H1 (cell line): ENCODE measurements around the gene SSR1. TPM values are rescaled to one million over a fixed set of nuclear protein-coding genes. Genes with fewer than 3 reads are reported as not detected.

Source experiments
- CTCF ChIA-PET: fragments of 300-600 bp; sonication (Branson Sonifier 250); formaldehyde crosslinking; loops from one replicate; lab custom pipeline; 2021; ENCODE audit not compliant: partially characterized antibody; lab: Charles Lee
- POLR2A ChIA-PET: fragments of 300-600 bp; sonication (Branson Sonifier 250); formaldehyde crosslinking; loops from one replicate; lab custom pipeline; 2021; ENCODE audit warnings: inconsistent platforms; ENCODE audit not compliant: partially characterized antibody; lab: Charles Lee
- DNase-seq, 2 experiments: peaks; one replicate each; pipeline versions ENCODE4 v3.0.0 to v3.0.0-alpha.2; 2010 to 2022; ENCODE audit warnings: low spot score in 2 of 2, low read depth in 1 of 2, mixed read lengths in 1 of 2
- FAIRE-seq: peaks from 2 replicates; lab custom pipeline; 2011; peaks lifted over from hg19 to GRCh38; lab: Jason Lieb, UNC
- H2AFZ ChIP-seq: 2 replicates; pipeline ENCODE4 v1.8.1; 2012; ENCODE audit warnings: low read length, inconsistent platforms
- H2AK5ac ChIP-seq: 2 replicates; pipeline ENCODE4 v1.6.1; 2013; ENCODE audit warnings: low read depth, low read length
- H2BK120ac ChIP-seq: replicated peaks from 2 replicates; pipeline ENCODE3; 2013; ENCODE audit warnings: low read depth, low read length, inconsistent platforms
- H2BK12ac ChIP-seq: 2 replicates; pipeline ENCODE4 v1.6.1; 2013; ENCODE audit warnings: low read depth, low read length
- H2BK15ac ChIP-seq: 2 replicates; pipeline ENCODE4 v1.6.1; 2013; ENCODE audit warnings: low read length
- H2BK20ac ChIP-seq: 2 replicates; pipeline ENCODE4 v1.6.1; 2013; ENCODE audit warnings: low read length
- H2BK5ac ChIP-seq: 2 replicates; pipeline ENCODE4 v1.6.1; 2013; ENCODE audit warnings: low read depth, low read length
- H3K14ac ChIP-seq: 2 replicates; pipeline ENCODE4 v1.6.1; 2013; ENCODE audit warnings: inconsistent platforms; ENCODE audit not compliant: insufficient read length
- H3K18ac ChIP-seq: 2 replicates; pipeline ENCODE4 v1.6.1; 2013; ENCODE audit warnings: low read length; ENCODE audit errors: extremely low read depth
- H3K23ac ChIP-seq: 2 replicates; pipeline ENCODE4 v1.6.1; 2013; ENCODE audit warnings: inconsistent platforms; ENCODE audit not compliant: insufficient read length
- H3K23me2 ChIP-seq: 2 replicates; pipeline ENCODE4 v1.6.1; 2013; ENCODE audit warnings: low read depth, low read length
- H3K27ac ChIP-seq: 2 replicates; pipeline ENCODE4 v1.6.1; 2011; ENCODE audit warnings: low read depth, low read length, inconsistent platforms
- H3K27me3 ChIP-seq, 4 experiments: replicated peaks in 1 of 4; 1 replicate in 1 of 4; 2 replicates in 3 of 4; pipeline versions ENCODE4 v1.6.1 to v1.8.1; 2011 to 2013; ENCODE audit warnings: low read length in 3 of 4, mild to moderate bottlenecking in 3 of 4, inconsistent platforms in 2 of 4, mixed read lengths in 2 of 4, moderate library complexity in 1 of 4; ENCODE audit not compliant: control insufficient read depth in 3 of 4, insufficient read depth in 3 of 4; ENCODE audit errors: extremely low read depth in 1 of 4
- H3K36me3 ChIP-seq, 4 experiments: 2 replicates each; pipeline versions ENCODE4 v1.6.1 to v1.8.1; 2011 to 2013; ENCODE audit warnings: mild to moderate bottlenecking in 4 of 4, low read length in 3 of 4, moderate library complexity in 2 of 4, control low read depth in 1 of 4, inconsistent platforms in 1 of 4; ENCODE audit not compliant: insufficient read depth in 4 of 4, control insufficient read depth in 2 of 4
- H3K4ac ChIP-seq: replicated peaks from 2 replicates; pipeline ENCODE3; 2013; ENCODE audit warnings: low read length, low read depth, mixed read lengths, inconsistent platforms; ENCODE audit not compliant: insufficient read length
- H3K4me1 ChIP-seq, 4 experiments: replicated peaks in 1 of 4; 1 replicate in 1 of 4; 2 replicates in 3 of 4; pipeline versions ENCODE4 v1.6.1 to v1.8.1; 2011 to 2013; ENCODE audit warnings: low read length in 3 of 4, inconsistent platforms in 2 of 4, mixed read lengths in 1 of 4; ENCODE audit not compliant: insufficient read depth in 4 of 4, control insufficient read depth in 3 of 4
- H3K4me2 ChIP-seq, 2 experiments: 2 replicates each; pipeline versions ENCODE4 v1.6.1 to v1.8.1; 2011 to 2013; ENCODE audit warnings: low read depth in 2 of 2, low read length in 2 of 2, control low read depth in 1 of 2, inconsistent platforms in 1 of 2, mild to moderate bottlenecking in 1 of 2; ENCODE audit not compliant: insufficient read depth in 1 of 2
- H3K4me3 ChIP-seq, 4 experiments: fragments of 200-600, 300-600 bp in 1 of 4; sonication (generic), shearing (Covaris generic), sonication (Bioruptor Twin) in 1 of 4; 2 replicates each; pipeline versions ENCODE4 v1.5.1 to v1.8.1; 2011 to 2016; ENCODE audit warnings: low read length in 4 of 4, low read depth in 3 of 4, control low read depth in 2 of 4, inconsistent platforms in 2 of 4, mild to moderate bottlenecking in 2 of 4, mixed read lengths in 1 of 4, moderate library complexity in 1 of 4; ENCODE audit not compliant: insufficient read depth in 2 of 4; ENCODE audit errors: extremely low read depth in 1 of 4
- H3K56ac ChIP-seq: replicated peaks from 2 replicates; pipeline ENCODE3; 2013; ENCODE audit warnings: low read depth, mild to moderate bottlenecking, mixed read lengths, low read length, inconsistent platforms; ENCODE audit not compliant: insufficient read length
- H3K79me1 ChIP-seq: 2 replicates; pipeline ENCODE4 v1.6.1; 2013; ENCODE audit warnings: low read depth, low read length, control low read depth
- H3K79me2 ChIP-seq, 2 experiments: 2 replicates each; pipeline versions ENCODE4 v1.6.1 to v1.8.1; 2012 to 2013; ENCODE audit warnings: low read length in 2 of 2, mild to moderate bottlenecking in 2 of 2, inconsistent platforms in 1 of 2; ENCODE audit not compliant: insufficient read depth in 2 of 2, control insufficient read depth in 1 of 2
- H3K9ac ChIP-seq, 4 experiments: replicated peaks in 1 of 4; 1 replicate in 1 of 4; 2 replicates in 3 of 4; pipeline versions ENCODE4 v1.6.1 to v1.8.1; 2011 to 2013; ENCODE audit warnings: low read depth in 3 of 4, low read length in 3 of 4, control low read depth in 2 of 4, mild to moderate bottlenecking in 2 of 4, moderate library complexity in 2 of 4, inconsistent platforms in 1 of 4; ENCODE audit errors: extremely low read depth in 1 of 4
- H3K9me3 ChIP-seq, 2 experiments: 2 replicates each; pipeline versions ENCODE4 v1.6.1 to v1.8.1; 2012 to 2013; ENCODE audit warnings: mild to moderate bottlenecking in 2 of 2, moderate library complexity in 2 of 2, control low read depth in 1 of 2, inconsistent platforms in 1 of 2, low read depth in 1 of 2, low read length in 1 of 2, mixed read lengths in 1 of 2; ENCODE audit not compliant: insufficient read depth in 2 of 2
- H4K20me1 ChIP-seq, 2 experiments: replicated peaks in 1 of 2; 2 replicates each; pipeline versions ENCODE3 to v1.8.1; 2011 to 2013; ENCODE audit warnings: inconsistent platforms in 2 of 2, low read length in 2 of 2, mild to moderate bottlenecking in 1 of 2; ENCODE audit not compliant: insufficient read depth in 2 of 2, control insufficient read depth in 1 of 2
- H4K5ac ChIP-seq: 2 replicates; pipeline ENCODE4 v1.6.1; 2013; ENCODE audit warnings: low read length, low read depth, mixed read lengths, inconsistent platforms; ENCODE audit not compliant: insufficient read length
- H4K8ac ChIP-seq: 2 replicates; pipeline ENCODE4 v1.8.0; 2013; ENCODE audit warnings: mild to moderate bottlenecking, moderate library complexity, low read length, inconsistent platforms; ENCODE audit not compliant: insufficient read depth; ENCODE audit errors: extremely low read depth
- H4K91ac ChIP-seq: replicated peaks from 2 replicates; pipeline ENCODE3; 2013; ENCODE audit warnings: low read length, mixed read lengths, inconsistent platforms; ENCODE audit not compliant: insufficient read length
- ATF3 ChIP-seq: IDR thresholded peaks from 2 replicates; pipeline ENCODE4 v1.6.1; 2011; ENCODE audit warnings: low read depth, mild to moderate bottlenecking, low read length; ENCODE audit not compliant: insufficient read depth
- CBX8 ChIP-seq: fragments of 300-800, 300-1000 bp; sonication (generic); IDR thresholded peaks from 2 replicates; pipeline ENCODE4 v1.7.1; 2016; ENCODE audit warnings: low read depth, low read length, borderline replicate concordance
- CHD1 ChIP-seq: IDR thresholded peaks from 2 replicates; pipeline ENCODE4 v1.6.1; 2012; ENCODE audit warnings: low read depth, low read length, improper control_type of control experiment
- EGR1 ChIP-seq: IDR thresholded peaks from 2 replicates; pipeline ENCODE4 v1.6.1; 2011; ENCODE audit warnings: low read depth, low read length, borderline replicate concordance
- EZH2 ChIP-seq: fragments of 200-600 bp; sonication (generic); IDR thresholded peaks from 2 replicates; pipeline ENCODE4 v1.7.1; 2012; ENCODE audit warnings: low read depth, mild to moderate bottlenecking, moderate library complexity, low read length, inconsistent platforms; ENCODE audit not compliant: severe bottlenecking
- HDAC6 ChIP-seq: IDR thresholded peaks from one replicate; pipeline ENCODE4 v1.7.1; 2012; ENCODE audit warnings: low read depth, mild to moderate bottlenecking, inconsistent platforms, low read length, moderate library complexity
- RAD21 ChIP-seq, 2 experiments: IDR thresholded peaks in 1 of 2; conservative IDR thresholded peaks in 1 of 2; 2 replicates each; pipeline ENCODE4 v1.6.1; 2011; ENCODE audit warnings: low read depth in 2 of 2, low read length in 2 of 2, improper control_type of control experiment in 1 of 2, inconsistent platforms in 1 of 2, mild to moderate bottlenecking in 1 of 2, moderate library complexity in 1 of 2
- RFX5 ChIP-seq: IDR thresholded peaks from 2 replicates; pipeline ENCODE4 v1.6.1; 2011; ENCODE audit warnings: low read depth, low read length, improper control_type of control experiment, borderline replicate concordance
- SIN3A ChIP-seq, 2 experiments: IDR thresholded peaks in 1 of 2; conservative IDR thresholded peaks in 1 of 2; 2 replicates each; pipeline ENCODE4 v1.6.1; 2011 to 2012; ENCODE audit warnings: low read length in 2 of 2, improper control_type of control experiment in 1 of 2, low read depth in 1 of 2, mild to moderate bottlenecking in 1 of 2
- SP2 ChIP-seq: IDR thresholded peaks from 2 replicates; pipeline ENCODE4 v1.6.1; 2012; ENCODE audit warnings: mild to moderate bottlenecking, low read length, inconsistent platforms
- SP4 ChIP-seq: IDR thresholded peaks from 2 replicates; pipeline ENCODE4 v1.6.1; 2012; ENCODE audit warnings: low read length, inconsistent platforms
- TBP ChIP-seq: IDR thresholded peaks from 2 replicates; pipeline ENCODE4 v1.6.1; 2011; ENCODE audit warnings: low read depth, low read length, improper control_type of control experiment
- YY1 ChIP-seq: IDR thresholded peaks from 2 replicates; pipeline ENCODE4 v1.6.1; 2011; ENCODE audit warnings: low read depth, mild to moderate bottlenecking, low read length
- WGBS, 2 experiments: shearing (Covaris generic) in 1 of 2; methylation state at CpG; one replicate each; pipeline versions ENCODE4 v1.1.6 to v1.1.7; 2013 to 2015; ENCODE audit warnings: low lambda C conversion rate in 2 of 2, mixed read lengths in 2 of 2, inconsistent platforms in 1 of 2, low coverage in 1 of 2, missing lambda C conversion rate in 1 of 2; ENCODE audit not compliant: insufficient replicate concordance in 2 of 2, insufficient coverage in 1 of 2, insufficient read length in 1 of 2; ENCODE audit errors: extremely low coverage in 1 of 2, missing lambda C conversion rate in 1 of 2; 5-methylcytosine and 5-hydroxymethylcytosine counted together
- polyA plus RNA-seq, 7 experiments: library from polyadenylated mRNA; depleted of rRNA in 3 of 7; stranded (reverse) in 5 of 7; unstranded in 2 of 7; fragments of >200 nt in 5 of 7; fragments of 200-250 nt in 2 of 7; gene quantifications; 1 replicate in 5 of 7; 2 replicates in 1 of 7; 4 replicates in 1 of 7; pipeline versions ENCODE4 v1.2.1 to v1.2.3, GENCODE V29; 2011 to 2013; ENCODE audit warnings: missing spikeins in 2 of 7, mixed read lengths in 2 of 7
- total RNA-seq: library from RNA; stranded (reverse); fragmentation: NEBNext Ultra II Directional; extraction: Animal tissue kit (Norgen Biotek cat#: 25700); gene quantifications from 2 replicates; pipeline ENCODE4 v1.2.1, GENCODE V29; 2021

SSR1 gene
- total and polyA plus RNA-seq, 2 of the 8 experiments (the other 6 are each of a cell fraction or from before 2014, with no cell fraction given), result 26.6 to 117 TPM

- Histone ChIP-seq H3K18ac (no peak overlapping the region), H2BK12ac (no peak overlapping the region), H2AK5ac (no peak overlapping the region), H3K4me3 (no peak overlapping the region), H2BK5ac (no peak overlapping the region), H2BK20ac (no peak overlapping the region), H3K9me3 (no peaks in the 10 kb centered on the region), H3K27me3 (no peaks in the 10 kb centered on the region), H3K23ac (no peak overlapping the region), H3K79me1 (no peaks in the 10 kb centered on the region), H3K27ac (no peak overlapping the region), H3K4me2 (no peak overlapping the region), H3K9ac (no peak overlapping the region), H4K8ac (no peak overlapping the region), H3K79me2 (no peaks in the 10 kb centered on the region), H2BK120ac (no peak overlapping the region), H3K4me1 (no peaks in the 10 kb centered on the region; a peak in 1 of 7 replicates), H4K91ac (no peak overlapping the region), H3K23me2 (no peaks in the 10 kb centered on the region), H3K14ac (no peak overlapping the region), H3K4ac (no peak overlapping the region), H3K56ac (no peak overlapping the region), H4K5ac (no peak overlapping the region), H3K36me3 (peaks cover 6 to 17% (median 13%) of the 10 kb centered on the region in 4 experiments; a peak in 7 of 8 replicates), H4K20me1 (peaks cover 4 to 5% of the 10 kb centered on the region in 2 experiments), H2AFZ (no peak overlapping the region), H2BK15ac (no peak overlapping the region)
- no peak for FAIRE-seq
- whole genome bisulfite sequencing, 2 experiments, result 90% methylated on average over 2 of the region's 2 CpGs; no CpG with 5 or more reads in 1 of the 2 experiments
- CTCF ChIA-PET, result interaction anchor here (0.7 to 3.0 kb wide), 10 partner anchors 11 to 575 kb away, joined by 3 to 16 read pairs (median 4); no protein-coding TSS in a partner anchor
- no peak for DNase-seq
- POLR2A ChIA-PET, result interaction anchor here (1.1 kb wide), 1 partner anchor 18 kb away, joined by 3 read pairs; no protein-coding TSS in a partner anchor
- no peak for TF ChIP-seq SP4
- TF ChIP-seq HDAC6, result no peak
- TF ChIP-seq RFX5, result no peak
- TF ChIP-seq SIN3A (conservative IDR thresholded peaks at IDR 0.05 in 1 of 2, IDR thresholded peaks at IDR 0.05 in 1 of 2; ENCODE audit: low read depth in 1 of 2, low read length in 2 of 2), result no peak
- TF ChIP-seq TBP, result no peak
- no peak for TF ChIP-seq CHD1
- TF ChIP-seq RAD21 (IDR thresholded peaks at IDR 0.05 in 1 of 2, conservative IDR thresholded peaks at IDR 0.05 in 1 of 2; ENCODE audit: low read depth in 2 of 2, low read length in 2 of 2), result no peak
- no peak for TF ChIP-seq ATF3
- no peak for TF ChIP-seq YY1
- no peak for TF ChIP-seq SP2
- TF ChIP-seq EGR1, result no peak
- TF ChIP-seq CBX8, result no peak
- no peak for TF ChIP-seq EZH2
These were observed 63.6 kb downstream of the SSR1 start for GRCh38 chr6:7249391-7249790.
